ENCODE measurements around the gene AMH. TPM values are rescaled to one million over a fixed set of nuclear protein-coding genes. Genes with fewer than 3 reads are reported as not detected.

AMH gene
- total RNA-seq, 1 experiment from 2014 or later = 42.8 TPM

DNA sequence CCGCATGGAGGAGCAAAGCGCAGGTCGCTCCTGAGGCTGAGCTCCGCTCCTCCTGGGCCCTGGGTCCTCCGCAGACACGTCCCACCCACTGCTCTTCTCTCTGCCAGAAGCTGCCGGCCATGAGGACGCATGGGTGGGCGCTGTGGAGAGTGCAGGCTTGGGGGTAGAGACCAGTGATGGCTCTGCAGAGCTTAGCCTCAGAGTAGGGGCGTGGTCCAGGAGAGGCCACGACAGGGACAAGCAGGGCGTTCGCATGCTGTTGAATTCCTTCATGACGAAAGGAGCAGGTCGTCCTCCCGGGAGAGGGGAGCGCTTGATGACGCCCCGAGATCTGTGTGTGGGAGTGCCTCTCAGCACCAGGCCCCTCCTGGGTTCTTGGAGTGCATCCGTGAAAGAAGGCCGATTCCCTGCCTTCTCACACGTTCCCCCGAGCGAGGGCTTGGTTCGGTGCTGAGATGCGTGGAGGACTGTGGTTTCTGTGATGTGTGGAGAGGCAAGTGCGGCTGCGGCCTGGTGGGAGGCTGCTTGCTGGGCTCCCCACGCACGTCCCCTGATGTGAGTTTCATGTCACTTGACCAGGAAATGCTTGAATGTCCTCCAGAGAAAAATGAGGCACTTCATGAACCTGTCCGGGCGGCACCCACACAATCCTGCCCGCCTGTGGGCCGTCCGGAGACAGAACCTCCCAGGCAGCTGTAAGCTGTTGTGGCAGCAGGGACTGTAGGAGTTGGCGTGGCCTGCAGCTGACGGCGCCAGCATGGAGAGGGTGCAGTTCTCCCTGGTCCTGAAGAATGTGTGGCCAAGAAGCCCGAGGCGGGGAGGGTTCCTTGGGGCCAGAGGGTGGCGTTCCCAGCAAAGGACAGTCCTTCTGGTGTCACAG, 8.0 kb upstream of the AMH start:
- ChIA-PET CTCF (no interaction called here), RAD21 (ENCODE audit: low non-redundant PET in 1 of 2, low total read pairs in 2 of 2, uncharacterized antibody in 2 of 2, unreplicated experiment in 2 of 2) (no interaction called here), POLR2A (no interaction called here)
- H3K36me3 ChIP-seq (ENCODE audit: control insufficient read depth in 1 of 2, insufficient read depth in 2 of 2, low read length in 2 of 2) = peaks cover 33 to 78% of the 10 kb centered on the region in 2 experiments
- H3K27ac ChIP-seq (ENCODE audit: low read depth, low read length) = no peak overlapping the region; the same call in 1 of the 2 replicates
- peaks cover 39% of the 10 kb centered on the region; the same call in 1 of the 2 replicates for H4K20me1 ChIP-seq (ENCODE audit: insufficient read depth)
- BruUV-seq (replicated peaks) = no TSS peak
- no peaks in the 10 kb centered on the region for H3K27me3 ChIP-seq (ENCODE audit: insufficient read depth, low read length)
- H3K79me2 ChIP-seq (ENCODE audit: insufficient read depth, low read length) = peaks cover 92% of the 10 kb centered on the region
- no peak overlapping the region for H3K9ac ChIP-seq (ENCODE audit: low read length)
- no peak for TF ChIP-seq POLR2A (IDR thresholded peaks at IDR 0.05; ENCODE audit: borderline replicate concordance, extremely low read depth, insufficient read depth, insufficient read length)
- no peak for TF ChIP-seq JUND (IDR thresholded peaks at IDR 0.05)
- no peak for TF ChIP-seq ELF1 (IDR thresholded peaks at IDR 0.05; ENCODE audit: borderline replicate concordance, low read depth)
- H3K4me1 ChIP-seq (ENCODE audit: control insufficient read depth in 1 of 2, insufficient read depth in 2 of 2, low read length in 2 of 2) = peaks cover 15 to 36% of the 10 kb centered on the region in 2 experiments; a peak in 3 of 4 replicates
- no peak overlapping the region for H3K4me2 ChIP-seq (ENCODE audit: low read length)
- no peak overlapping the region for H3K4me3 ChIP-seq (replicated peaks in 1 of 2; ENCODE audit: low read depth in 1 of 2, low read length in 2 of 2)
- H3K9me3 ChIP-seq (ENCODE audit: control insufficient read depth in 1 of 2, insufficient read depth in 1 of 2, low read depth in 1 of 2, low read length in 2 of 2) = no peaks in the 10 kb centered on the region
- ATAC-seq = no peak
- intact Hi-C loops (cut with micrococcal nuclease) = no loop called here
- no peak for DNase-seq (ENCODE audit: low read depth, low spot score)
- no peak overlapping the region for H2AFZ ChIP-seq (ENCODE audit: low read depth, low read length, poor library complexity, severe bottlenecking)
- no peaks in the 10 kb centered on the region for H3K9me2 ChIP-seq (ENCODE audit: insufficient read depth)

DNA sequence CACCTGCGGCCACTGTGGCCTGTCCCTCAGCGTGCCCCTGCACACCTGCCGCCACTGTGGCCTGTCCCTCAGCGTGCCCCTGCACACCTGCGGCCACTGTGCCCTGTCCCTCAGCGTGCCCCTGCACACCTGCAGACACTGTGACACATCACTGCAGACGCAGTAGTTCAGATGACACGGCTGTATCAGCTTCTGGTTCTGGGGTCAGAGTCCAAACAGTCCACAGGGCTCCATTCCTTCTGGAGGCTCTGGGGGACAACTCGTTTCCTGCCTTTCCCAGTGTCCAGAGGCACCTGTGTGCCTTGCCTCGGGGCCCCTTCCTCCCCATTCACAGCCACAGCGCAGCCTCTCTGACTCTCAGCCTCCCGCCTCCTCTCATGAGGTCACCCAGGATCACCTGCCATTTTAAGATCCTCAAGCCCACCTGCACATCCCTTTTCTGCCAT, 7.0 kb upstream of the AMH start:
- Histone ChIP-seq H3K27me3 (ENCODE audit: insufficient read depth, low read length) (no peaks in the 10 kb centered on the region), H2AFZ (ENCODE audit: low read depth, low read length, poor library complexity, severe bottlenecking) (no peak overlapping the region), H3K36me3 (ENCODE audit: control insufficient read depth in 1 of 2, insufficient read depth in 2 of 2, low read length in 2 of 2) (peaks cover 39 to 88% of the 10 kb centered on the region in 2 experiments), H3K4me1 (ENCODE audit: control insufficient read depth in 1 of 2, insufficient read depth in 2 of 2, low read length in 2 of 2) (peaks cover 15 to 35% of the 10 kb centered on the region in 2 experiments; a peak in 3 of 4 replicates), H3K9me2 (ENCODE audit: insufficient read depth) (no peaks in the 10 kb centered on the region), H3K4me2 (ENCODE audit: low read length) (no peak overlapping the region), H3K79me2 (ENCODE audit: insufficient read depth, low read length) (peaks cover 92% of the 10 kb centered on the region), H3K9ac (ENCODE audit: low read length) (no peak overlapping the region), H3K27ac (ENCODE audit: low read depth, low read length) (no peak overlapping the region), H3K9me3 (ENCODE audit: control insufficient read depth in 1 of 2, insufficient read depth in 1 of 2, low read depth in 1 of 2, low read length in 2 of 2) (no peaks in the 10 kb centered on the region), H4K20me1 (ENCODE audit: insufficient read depth) (peaks cover 39% of the 10 kb centered on the region; the same call in 1 of the 2 replicates), H3K4me3 (replicated peaks in 1 of 2; ENCODE audit: low read depth in 1 of 2, low read length in 2 of 2) (no peak overlapping the region)
- BruUV-seq (replicated peaks) = no TSS peak
- intact Hi-C loops (cut with micrococcal nuclease) = no loop called here
- no peak for TF ChIP-seq JUND (IDR thresholded peaks at IDR 0.05)
- TF ChIP-seq ELF1 (IDR thresholded peaks at IDR 0.05; ENCODE audit: borderline replicate concordance, low read depth) = no peak
- no peak for TF ChIP-seq CEBPB (IDR thresholded peaks at IDR 0.05; ENCODE audit: low read depth)
- TF ChIP-seq YY1 (IDR thresholded peaks at IDR 0.05; ENCODE audit: extremely low read depth, insufficient replicate concordance, low read depth, low read length) = no peak
- TF ChIP-seq SIN3A (IDR thresholded peaks at IDR 0.05; ENCODE audit: low read depth) = no peak
- TF ChIP-seq EZH2 (IDR thresholded peaks at IDR 0.05) = no peak
- no peak for TF ChIP-seq POLR2A (IDR thresholded peaks at IDR 0.05; ENCODE audit: borderline replicate concordance, extremely low read depth, insufficient read depth, insufficient read length)
- TF ChIP-seq, protein P1, sequence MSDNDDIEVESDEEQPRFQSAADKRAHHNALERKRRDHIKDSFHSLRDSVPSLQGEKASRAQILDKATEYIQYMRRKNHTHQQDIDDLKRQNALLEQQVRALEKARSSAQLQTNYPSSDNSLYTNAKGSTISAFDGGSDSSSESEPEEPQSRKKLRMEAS (IDR thresholded peaks at IDR 0.05) = no peak
- ChIA-PET RAD21 (ENCODE audit: low non-redundant PET in 1 of 2, low total read pairs in 2 of 2, uncharacterized antibody in 2 of 2, unreplicated experiment in 2 of 2) (no interaction called here), POLR2A (no interaction called here), CTCF (no interaction called here)
- ATAC-seq (no peak), DNase-seq (ENCODE audit: low read depth, low spot score) (no peak)

Data from HCT116 (cell line).